T-helper 2 cell (primary cell): ENCODE data around the gene TYW1B.
"Not testable (repeated sequence)": the region's sequence is repeated elsewhere in the genome, so short reads cannot be mapped to it uniquely, and the experiment has no call there.

Experiments used
- DNase-seq, 5 experiments: peaks; one replicate each; pipeline versions ENCODE4 v3.0.0 to v3.0.0-alpha.2; 2012 to 2022

TYW1B gene

GRCh38 chr7:72620923-72621322 is 207.1 kb downstream of the TYW1B start:
- not testable (repeated sequence) for DNase-seq

- not testable (repeated sequence) for DNase-seq
These were observed 209.4 kb downstream of the TYW1B start for GRCh38 chr7:72618435-72619180.

- DNase-seq, result not testable (repeated sequence)
These were observed 218.2 kb downstream of the TYW1B start for GRCh38 chr7:72609761-72610160.

- not testable (repeated sequence) for DNase-seq
These were observed 220.0 kb downstream of the TYW1B start for GRCh38 chr7:72607988-72608387.

DNA sequence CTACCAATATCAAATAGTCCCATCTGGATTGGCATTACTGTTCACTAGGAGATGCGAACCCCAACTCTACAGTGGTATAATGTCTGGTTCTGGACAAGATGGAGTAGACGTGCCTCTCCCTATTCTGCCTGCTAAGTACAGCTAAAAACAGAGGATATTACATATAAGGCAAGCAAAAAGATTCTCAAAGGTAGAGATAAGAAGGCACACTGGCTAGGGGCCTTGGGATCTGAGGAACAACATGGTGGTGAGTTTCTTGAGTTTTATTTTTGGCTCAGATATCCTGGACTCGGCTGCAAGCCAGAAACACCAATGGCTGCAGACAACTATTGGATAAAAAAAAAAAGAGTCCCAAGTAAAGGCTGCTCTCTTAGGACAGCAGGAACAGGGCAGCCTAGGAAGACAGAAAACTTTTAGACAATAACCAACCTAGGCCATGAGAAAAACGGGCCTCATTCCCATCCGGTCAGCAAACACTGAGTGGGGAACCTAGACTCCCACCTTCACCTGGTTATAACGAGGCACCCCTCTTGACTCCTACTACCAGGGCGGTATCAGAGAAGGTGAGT is 222.1 kb downstream of the TYW1B start:
- not testable (repeated sequence) for DNase-seq

DNA sequence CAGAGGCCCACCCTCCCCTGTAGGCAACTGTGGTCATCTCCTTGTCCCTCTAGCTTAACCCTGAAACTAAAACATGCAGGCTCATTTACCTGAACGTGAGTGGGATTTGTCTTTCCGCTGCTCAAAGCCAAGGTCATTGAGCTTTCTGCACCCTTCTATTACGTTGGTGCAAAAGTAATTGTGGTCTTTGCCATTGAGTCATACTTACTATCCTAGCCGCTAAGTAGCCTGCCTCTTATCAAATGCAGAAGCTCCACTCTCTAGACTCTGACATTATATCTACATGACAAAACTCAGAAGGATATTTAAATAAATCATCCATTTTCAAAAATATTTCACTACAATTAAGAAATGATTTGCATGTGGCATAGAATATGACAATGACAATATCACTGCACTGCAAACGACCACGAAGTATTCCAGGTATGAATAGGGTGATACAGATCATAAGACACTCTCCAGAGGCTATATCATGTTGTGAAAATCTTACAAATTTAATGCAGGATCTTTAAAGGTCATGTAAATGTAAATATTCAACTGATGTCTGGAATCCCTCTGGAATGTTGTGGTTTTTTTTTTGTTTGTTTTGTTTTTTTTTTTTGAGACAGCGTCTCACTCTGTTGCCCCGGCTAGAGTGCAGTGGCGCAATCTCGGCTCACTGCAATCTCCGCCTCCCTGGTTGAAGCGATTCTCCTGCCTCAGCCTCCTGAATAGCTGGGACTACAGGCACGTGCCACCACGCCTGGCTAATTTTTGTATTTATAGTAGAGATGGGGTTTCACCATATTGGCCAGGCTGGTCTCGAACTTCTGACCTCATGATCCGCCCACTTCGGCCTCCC is 223.0 kb downstream of the TYW1B start:
- DNase-seq, result not testable (repeated sequence)

DNA sequence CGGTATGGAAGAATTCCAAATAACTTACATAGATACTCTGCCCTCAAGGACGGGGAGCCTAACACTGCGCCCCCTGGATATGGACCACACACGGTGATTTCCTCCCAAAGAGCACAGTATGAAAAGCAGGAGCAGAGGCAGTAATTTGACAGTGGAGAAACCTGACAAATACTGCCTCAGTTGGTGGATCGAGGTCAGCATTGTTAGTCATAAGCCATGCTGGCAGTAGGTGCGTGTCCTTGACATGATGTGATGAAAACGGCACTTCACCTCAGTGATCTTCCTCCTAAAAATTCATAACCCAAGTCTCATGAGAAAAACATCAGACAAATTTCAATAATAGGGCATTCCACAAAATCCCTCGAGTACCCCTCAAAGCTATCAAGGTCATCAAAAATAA is 224.5 kb downstream of the TYW1B start:
- not testable (repeated sequence) for DNase-seq

DNA sequence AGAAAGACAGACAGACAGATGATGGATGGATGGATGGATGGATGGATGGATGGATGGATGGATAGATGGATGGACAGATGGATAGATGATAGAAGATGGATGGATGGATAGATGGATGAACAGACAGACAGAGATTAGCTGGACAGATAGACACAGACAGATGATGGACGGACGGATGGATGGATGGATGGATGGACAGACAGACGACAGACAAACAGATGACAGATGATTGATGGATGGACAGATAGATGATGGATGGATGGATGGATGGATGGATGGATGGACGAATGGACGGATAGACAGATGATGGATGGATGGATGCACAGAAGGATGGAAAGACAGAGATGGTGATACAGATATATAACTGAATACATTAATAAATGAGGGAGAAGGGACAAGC is 224.9 kb downstream of the TYW1B start:
- DNase-seq, result no peak

DNA sequence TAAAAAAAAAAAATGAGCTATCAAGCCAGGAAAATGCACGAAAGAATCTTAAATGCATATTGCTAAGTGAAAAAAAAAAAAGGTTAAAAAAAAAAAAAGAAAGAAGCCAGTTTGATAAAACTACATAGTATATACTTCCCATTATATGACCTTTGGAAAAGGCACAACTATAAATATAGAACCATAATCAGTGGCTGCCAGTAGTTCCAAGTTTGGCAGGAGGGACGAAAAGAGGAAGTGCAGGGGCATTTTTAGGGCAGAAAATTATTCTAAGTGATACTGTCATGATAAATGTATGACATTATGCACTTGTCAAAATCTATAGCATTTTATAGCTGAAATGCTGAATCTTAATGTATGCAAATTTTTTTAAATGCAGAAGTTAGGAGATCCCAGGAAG is 226.3 kb downstream of the TYW1B start:
- not testable (repeated sequence) for DNase-seq

- DNase-seq, result not testable (repeated sequence)
These were observed 238.0 kb downstream of the TYW1B start for GRCh38 chr7:72590023-72590422.

- DNase-seq, result not testable (repeated sequence)
These were observed 240.7 kb downstream of the TYW1B start for GRCh38 chr7:72587267-72587666.

DNA sequence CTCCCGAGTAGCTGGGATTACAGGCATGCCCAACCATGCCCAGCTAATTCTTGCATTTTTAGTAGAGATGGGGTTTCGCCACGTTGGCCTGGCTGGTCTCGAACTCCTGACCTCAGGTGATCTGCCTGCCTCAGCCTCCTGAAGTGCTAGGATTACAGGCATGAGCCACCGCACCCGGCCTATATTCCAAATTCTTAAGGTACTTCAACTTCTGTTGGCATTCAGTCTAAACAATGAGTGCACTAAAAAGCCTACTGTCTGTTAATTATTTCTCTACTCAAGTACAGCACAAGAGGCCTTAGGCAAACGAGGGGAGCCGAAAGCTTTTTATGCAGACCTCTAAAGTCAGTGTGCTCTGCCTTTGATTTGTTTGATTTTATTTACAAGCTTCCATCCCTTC is 243.4 kb downstream of the TYW1B start:
- not testable (repeated sequence) for DNase-seq

DNA sequence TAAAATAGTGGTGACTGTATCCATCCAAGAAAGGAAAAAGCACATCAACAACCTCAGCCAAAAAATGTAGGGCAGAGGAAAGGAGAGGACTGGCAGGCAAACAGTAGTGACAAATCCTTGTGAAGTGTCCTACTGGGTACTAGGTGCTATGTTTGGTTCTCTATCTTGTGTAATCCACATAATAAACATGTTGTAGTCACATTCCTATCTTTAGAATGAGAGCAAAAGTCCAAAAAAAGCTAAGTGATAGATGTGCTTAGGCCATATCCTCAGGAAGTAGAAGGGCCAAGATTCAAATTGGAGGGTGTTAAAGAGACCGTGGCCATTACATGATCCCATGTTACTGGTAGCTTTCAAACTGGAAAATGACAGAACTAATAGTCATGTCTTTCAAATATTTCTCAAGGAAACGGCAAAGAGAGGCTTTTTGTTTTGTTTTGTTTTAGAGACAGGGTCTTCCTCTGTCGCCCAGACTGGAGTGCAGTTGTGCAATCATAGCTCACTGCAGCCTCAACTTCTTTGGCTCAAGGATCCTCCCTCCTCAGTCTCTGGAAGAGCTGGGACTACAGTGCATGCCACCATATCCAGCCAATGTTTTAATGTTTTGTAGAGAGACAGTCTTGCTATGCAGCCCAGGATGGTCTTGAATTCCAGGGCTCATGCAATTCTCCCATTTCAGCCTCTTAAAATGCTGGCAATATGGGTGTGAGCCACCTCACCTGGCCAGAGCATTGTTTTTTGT is 244.2 kb downstream of the TYW1B start:
- DNase-seq, result not testable (repeated sequence)

DNA sequence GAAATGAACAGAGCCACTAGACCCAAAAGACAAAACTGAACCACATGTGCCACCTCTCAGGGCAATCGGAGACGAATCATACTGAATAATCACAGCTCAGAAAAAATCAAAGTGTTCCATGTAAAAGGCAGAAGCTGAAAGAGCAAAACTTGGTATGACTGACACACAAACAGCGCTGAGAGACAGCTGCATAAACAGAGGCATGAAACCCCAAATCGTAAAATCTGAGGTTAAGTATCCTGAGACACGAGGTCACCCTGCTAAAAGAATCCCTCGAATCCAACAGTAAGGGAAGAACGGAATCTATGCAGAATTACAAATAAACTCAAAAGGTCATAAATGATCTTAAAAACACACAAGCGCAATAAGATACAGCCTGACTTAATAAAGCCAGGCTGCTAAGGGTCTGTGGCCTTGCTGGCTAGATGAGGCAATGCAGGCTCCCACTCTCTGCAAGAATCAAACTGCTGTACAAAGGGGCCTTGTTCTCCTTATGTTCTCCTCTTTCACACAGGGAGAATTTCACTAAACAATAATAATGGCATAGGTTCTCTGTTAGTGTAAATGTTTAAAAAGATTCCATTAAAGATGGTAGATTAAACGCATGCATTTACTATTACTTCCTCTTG is 247.7 kb downstream of the TYW1B start:
- DNase-seq, result not testable (repeated sequence)

- DNase-seq, result no peak
These were observed 250.9 kb downstream of the TYW1B start for GRCh38 chr7:72577107-72577506.

GRCh38 chr7:72561988-72562387 is 266.0 kb downstream of the TYW1B start:
- not testable (repeated sequence) for DNase-seq

- DNase-seq, result not testable (repeated sequence)
These were observed 268.5 kb downstream of the TYW1B start for GRCh38 chr7:72559546-72559945.

DNA sequence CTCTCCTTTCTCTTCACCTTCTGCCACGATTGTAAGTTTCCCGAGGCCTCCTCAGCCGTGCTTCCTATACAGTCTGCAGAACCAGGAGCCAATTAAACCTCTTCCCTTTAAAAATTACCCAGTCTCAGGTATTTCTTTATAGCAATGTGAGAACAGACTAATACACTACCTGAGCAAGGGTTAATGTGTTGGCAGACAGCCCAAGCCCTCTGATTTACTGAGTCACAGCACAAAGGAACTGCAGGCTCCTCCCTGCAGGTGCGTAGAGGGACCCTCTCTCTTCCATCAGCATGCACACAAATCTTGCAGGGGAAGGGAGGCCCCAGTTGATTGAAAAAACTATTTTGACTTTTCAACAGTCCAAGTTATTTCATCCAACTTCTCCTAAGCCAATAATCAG is 271.3 kb downstream of the TYW1B start:
- DNase-seq, result not testable (repeated sequence)

DNA sequence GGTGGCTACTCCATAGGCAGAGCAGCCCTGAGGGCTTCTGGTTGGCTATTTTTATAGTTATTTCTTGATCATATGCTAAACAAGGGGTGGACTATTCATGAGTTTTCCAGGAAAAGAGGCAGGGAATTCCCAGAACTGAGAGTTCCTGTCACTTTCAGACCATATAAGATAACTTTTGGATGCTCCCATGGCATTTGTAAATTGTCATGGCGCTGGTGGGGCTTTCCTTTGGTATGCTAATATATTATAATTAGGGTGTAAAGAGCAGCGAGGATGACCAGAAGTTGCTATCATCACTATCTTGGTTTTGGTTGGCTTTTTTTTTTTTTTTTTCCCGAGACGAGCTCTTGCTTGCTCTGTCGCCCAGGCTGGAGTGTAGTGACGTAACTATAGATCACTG is 272.8 kb downstream of the TYW1B start:
- DNase-seq, result not testable (repeated sequence)

DNA sequence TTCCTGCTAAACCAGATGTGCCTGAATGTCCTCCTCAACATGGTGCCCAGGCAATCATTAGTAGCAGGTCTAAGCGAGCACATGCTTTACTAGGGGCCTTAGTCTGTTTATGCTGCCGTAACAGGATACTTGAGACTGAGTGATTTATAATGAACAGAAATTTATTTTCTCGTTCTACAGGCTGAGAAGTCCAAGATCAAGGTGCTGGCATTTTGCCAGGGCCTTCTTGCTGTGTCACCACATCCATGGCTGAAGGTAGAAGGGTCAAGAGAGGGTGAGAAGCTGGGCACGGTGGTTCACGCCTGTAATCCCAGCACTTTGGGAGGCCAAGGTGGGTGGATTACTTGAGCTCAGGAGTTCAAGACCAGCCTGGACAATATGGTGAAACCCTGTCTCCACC is 273.6 kb downstream of the TYW1B start:
- DNase-seq, result not testable (repeated sequence)

GRCh38 chr7:72550454-72550853 is 277.5 kb downstream of the TYW1B start:
- DNase-seq, result not testable (repeated sequence)

DNA sequence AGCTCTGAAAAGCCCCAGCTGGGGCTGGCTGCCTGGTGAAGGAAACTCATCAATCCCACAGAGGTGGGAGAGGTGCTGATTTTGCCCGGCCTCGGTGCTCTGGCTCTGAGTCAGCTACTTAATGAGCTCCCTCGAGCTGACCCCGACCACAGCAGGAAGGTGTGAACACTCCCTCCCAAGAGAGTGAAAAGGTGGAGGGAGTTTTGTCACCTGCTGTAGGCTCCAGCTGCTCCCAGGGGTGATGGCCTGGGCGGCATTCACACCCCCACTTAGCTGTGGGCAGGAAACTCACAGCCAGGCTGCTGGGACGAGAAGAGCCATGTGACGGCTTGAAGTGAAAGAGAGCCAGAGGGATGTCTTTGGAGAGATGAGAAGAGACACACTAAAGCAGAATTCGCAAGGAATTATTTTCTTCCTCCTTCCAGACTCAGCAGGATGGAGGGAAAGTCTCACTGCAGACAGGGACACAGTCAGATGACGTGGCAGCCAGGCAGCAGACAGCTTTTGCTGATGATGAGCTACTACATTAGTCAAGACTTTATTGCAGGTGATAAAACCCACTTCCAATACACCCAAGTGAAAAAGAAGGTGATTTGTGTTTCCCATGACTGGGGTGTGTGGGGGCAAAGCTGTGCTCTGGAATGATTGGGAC is 281.3 kb downstream of the TYW1B start:
- not testable (repeated sequence) for DNase-seq
